Ecto neural progenitor cell (in vitro differentiated cells): Measurements from ENCODE around the gene MIDN.
"Not testable (repeated sequence)": the region's sequence is repeated elsewhere in the genome, so short reads cannot be mapped to it uniquely, and the experiment has no call there.

Experiments used
- DNase-seq: peaks from one replicate; pipeline ENCODE4 v3.0.0-alpha.2; 2018; ENCODE audit warnings: low spot score

Gene MIDN

GRCh38 chr19:1295169-1296012 is 47.0 kb downstream of the MIDN start:
- no peak for DNase-seq

GRCh38 chr19:1296078-1296477 is 47.7 kb downstream of the MIDN start:
- no peak for DNase-seq

DNA sequence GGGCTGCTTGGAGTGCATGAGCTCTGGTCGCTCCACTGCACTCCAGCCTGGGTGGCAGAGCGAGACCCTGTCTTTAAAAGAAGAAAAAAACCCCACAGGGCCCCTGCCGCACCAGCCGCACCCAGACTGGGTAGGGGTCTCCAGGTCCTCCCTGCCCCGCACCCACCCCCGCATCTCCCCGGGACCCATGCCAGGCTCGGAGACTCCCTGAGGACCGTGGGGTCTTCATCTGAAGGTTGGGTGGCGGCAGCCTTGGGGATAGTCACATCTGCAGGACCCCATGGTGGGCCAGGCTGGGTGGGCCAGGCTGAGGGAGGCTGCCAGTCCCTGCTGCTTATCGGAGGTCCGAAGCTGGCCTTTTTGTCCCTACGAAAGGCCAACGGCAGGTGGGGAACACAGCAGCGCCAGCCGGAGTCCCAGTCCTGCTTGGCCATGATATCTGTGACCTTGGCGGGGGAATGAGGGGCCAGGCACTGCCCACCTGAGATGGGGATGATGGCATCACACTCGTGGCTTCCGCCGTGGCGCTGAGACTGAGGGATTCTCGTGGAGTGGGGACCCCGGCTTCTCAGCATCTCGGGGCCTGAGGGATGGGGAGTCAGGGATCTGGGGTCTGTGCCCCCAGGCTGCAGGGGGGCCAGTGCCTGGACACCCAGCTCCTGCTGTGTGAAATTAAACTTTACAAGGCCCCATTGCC is 48.3 kb downstream of the MIDN start:
- no peak for DNase-seq

DNA sequence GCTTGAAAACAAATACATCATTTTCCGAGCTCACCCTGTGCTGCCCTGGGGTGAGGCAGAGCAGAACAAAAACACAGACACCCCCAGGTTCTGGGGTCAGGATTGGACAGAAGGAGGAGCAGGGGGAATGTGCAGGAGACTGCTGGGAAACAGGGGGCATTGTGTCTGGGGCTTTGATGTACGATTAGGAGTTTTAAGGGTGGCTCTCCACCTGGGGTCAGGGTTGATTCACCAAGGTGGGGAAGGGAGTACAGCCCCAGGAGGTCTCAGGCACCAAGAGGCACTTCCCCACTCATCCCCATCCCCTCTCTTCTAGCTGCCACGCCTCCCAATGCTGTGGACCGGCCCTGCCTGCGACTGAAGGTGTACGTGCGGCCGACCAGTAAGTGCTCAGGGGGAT is 49.9 kb downstream of the MIDN start:
- no peak for DNase-seq

- no peak for DNase-seq
Measured at GRCh38 chr19:1299801-1300200, 51.4 kb downstream of the MIDN start.

DNA sequence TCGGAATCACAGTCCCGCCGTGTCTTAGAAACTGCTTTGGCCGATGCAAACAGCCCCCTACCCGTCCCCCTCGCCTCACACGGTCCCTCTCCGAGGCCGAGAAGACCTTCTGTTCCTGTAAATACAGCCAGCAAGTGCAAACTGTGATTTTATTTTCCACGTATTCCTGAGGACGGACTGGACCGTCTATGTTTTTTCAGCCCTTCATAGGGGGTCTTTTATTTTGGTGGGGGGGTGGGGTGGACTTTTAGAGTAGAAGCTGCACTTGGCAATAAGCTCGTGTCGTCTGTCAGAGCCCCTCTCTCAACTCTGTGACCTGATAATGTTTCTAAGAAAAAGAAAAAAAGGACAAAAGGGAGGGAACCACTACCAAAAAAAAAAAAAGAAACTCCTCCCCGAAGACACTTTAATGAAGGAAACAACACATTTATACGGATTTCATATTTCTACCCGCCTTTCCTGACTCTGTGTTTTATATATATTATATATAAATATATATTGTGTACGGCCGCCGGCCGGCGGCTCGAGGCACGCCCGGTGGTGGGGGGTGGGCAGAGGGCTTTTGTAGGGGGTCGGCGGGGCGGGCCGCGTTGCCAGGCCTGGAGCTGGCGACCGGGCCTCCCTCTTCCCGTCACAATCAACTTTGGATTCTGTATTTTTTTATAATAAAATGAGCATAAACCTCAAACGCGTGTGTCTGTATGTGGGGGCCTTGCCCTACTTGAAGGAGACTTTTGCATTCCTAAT is 52.5 kb downstream of the MIDN start:
- DNase-seq: no peak

GRCh38 chr19:1302533-1303239 is 54.3 kb downstream of the MIDN start:
- DNase-seq: no peak

- DNase-seq: no peak
Measured at GRCh38 chr19:1304197-1304924, 56.0 kb downstream of the MIDN start.

DNA sequence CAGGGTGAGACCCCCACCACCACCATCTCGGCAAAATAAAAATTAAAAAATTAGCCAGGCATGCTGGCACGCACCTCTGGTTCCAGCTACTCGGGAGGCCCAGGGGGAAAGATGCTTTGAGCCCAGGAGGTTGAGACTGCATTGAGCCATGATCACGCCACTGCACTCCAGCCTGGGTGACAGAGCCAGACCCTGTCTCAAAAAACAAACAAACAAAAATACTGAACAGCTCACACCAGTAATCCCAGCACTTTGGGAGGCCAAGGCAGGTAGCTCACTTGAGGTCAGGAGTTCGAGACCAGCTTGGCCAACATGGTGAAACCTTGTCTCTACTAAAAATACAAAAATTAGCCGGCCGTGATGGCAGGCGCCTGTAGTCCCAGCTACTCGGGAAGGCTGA is 57.0 kb downstream of the MIDN start:
- DNase-seq: not testable (repeated sequence)

DNA sequence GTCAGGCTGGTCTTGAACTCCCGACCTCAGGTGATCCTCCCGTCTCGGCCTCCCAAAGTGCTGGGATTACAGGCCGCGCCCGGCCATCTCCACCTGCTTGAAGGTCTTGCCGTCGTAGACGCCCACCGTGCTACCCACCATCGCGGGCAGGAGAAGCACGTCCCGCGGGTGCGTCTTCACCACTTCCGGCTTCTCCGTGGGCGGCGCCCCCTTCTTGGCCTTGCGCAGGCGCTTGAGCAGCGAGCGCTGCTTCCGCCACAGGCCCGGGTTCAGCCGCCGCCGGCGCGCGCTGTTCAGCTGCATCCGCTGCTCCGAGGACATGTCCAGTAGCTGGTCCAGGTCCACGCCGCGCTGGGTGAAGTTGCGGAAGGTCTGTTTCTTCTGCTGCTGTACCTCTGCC is 58.9 kb downstream of the MIDN start:
- DNase-seq: no peak

GRCh38 chr19:1307755-1308303 is 59.4 kb downstream of the MIDN start:
- no peak for DNase-seq

GRCh38 chr19:1308718-1309117 is 60.3 kb downstream of the MIDN start:
- no peak for DNase-seq
